HG02938 (cell line): ENCODE data around the gene NOL8.

ENCODE experiments used
- ATAC-seq: cut with Tn5 transposase; IDR thresholded peaks from one replicate; pipeline ENCODE4 v1.9.1; 2021; ENCODE audit warnings: mild to moderate bottlenecking, moderate library complexity; ENCODE audit not compliant: unreplicated experiment

NOL8 gene

DNA sequence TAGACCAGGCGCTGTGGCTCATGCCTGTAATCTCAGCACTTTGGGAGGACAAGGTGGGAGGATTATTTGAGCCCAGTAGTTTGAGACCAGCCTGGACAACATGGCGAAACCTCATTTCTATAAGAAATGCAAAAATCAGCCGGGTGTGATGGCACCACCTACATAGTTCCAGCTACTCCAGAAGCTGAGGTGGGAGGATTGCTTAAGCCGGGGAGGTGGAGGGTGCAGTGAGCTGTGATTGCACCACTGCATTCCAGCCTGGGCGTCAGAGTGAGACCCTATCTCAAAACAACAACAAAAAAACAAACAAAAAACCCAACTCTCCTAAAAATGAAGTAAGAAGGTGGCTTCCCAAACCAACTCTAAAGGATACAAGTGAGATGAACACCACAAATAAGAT is 54.6 kb downstream of the NOL8 start:
- ATAC-seq = no peak

DNA sequence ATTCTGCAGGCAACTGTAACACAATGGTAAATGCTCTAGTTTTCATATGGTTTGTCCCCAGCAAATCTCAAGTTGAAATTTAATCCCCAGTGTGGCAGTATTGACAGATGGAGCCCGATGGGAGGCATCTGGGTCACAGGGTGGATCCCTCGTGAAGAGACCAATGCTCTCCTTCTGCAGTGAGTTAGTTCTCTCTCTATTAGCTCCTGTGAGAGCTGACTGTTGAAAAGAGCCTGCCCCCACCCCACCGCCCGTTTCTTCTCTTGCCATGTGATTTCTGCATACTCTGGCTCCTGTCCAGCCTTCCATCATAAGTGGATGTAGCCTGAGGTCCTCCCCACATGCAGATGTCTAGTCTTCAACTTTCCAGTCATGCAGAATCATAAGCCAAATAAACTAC is 58.7 kb downstream of the NOL8 start:
- no peak for ATAC-seq

- no peak for ATAC-seq
Observed at GRCh38 chr9:92265154-92265553, 60.0 kb downstream of the NOL8 start.

- ATAC-seq = no peak
Observed at GRCh38 chr9:92263131-92263530, 62.0 kb downstream of the NOL8 start.

DNA sequence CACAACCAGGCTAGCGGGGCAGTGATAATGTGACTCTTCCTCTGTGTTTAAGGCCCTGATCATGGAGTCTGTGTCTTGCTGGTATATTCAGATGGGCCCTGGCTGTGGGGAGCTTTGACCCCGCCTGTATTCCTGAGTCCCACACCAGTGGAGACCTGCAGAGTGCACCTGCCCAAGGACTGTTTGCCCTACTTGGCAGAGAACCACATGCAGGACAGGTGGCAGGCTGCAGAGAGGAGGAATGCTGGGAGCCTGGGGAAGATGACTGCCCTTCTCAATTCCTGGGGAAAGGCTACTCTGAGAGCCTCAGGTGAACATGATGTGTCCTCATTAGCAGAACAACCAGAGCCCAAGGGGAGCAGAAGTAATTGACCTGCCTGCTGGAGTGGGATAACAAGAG is 67.8 kb downstream of the NOL8 start:
- ATAC-seq = no peak

GRCh38 chr9:92254381-92255337 is 70.5 kb downstream of the NOL8 start:
- no peak for ATAC-seq

DNA sequence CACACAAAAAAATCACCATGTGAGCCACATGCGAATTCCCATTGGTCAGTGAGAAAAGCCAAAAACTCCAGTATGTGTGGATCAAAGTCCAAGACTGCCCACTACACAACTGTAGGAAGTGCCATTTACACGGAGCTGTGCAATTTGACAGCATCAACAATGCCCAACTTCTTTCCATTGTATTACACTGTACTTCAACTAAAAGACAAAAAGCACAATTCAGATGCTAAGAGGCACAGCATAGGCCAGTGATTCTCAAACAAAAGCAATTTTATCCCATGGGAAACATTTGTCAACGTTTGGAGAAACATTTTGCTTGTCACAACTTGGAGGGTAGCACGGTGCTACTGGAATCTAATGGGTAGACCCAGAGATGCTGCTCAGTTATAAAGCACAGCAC is 71.5 kb downstream of the NOL8 start:
- ATAC-seq = no peak

- ATAC-seq = no peak
Observed at GRCh38 chr9:92247981-92248380, 77.2 kb downstream of the NOL8 start.
